Activated naive CD4-positive, alpha-beta T cell treated with anti-CD3 and anti-CD28 coated beads, Interleukin-2, amount 50 U/mL, for 72 hours (primary cell): Measurements from ENCODE around the gene SLC2A10. TPM values are rescaled to one million over a fixed set of nuclear protein-coding genes. Genes with fewer than 3 reads are reported as not detected.

Experiments
- ATAC-seq, 2 donors: fragments of 150-1000 bp; cut with Tn5 transposase; 2 replicates each; pipeline ENCODE4 v1.10.0; 2021; ENCODE audit warnings: mild to moderate bottlenecking in 2 of 2, moderate library complexity in 2 of 2
- DNase-seq, 2 donors: peaks; one replicate each; pipeline ENCODE4 v3.0.0; 2021 to 2022; ENCODE audit warnings: low spot score in 2 of 2
- H3K27ac Mint-ChIP-seq, 2 donors: one replicate each; pipeline ENCODE4 v1.8.0; 2022; ENCODE audit warnings: mild to moderate bottlenecking in 2 of 2, mixed read lengths in 2 of 2
- H3K36me3 Mint-ChIP-seq, 2 donors: one replicate each; pipeline ENCODE4 v1.8.0; 2022; ENCODE audit warnings: mixed read lengths in 2 of 2
- H3K9me3 Mint-ChIP-seq, 2 donors: one replicate each; pipeline ENCODE4 v1.8.0; 2022; ENCODE audit warnings: mixed read lengths in 2 of 2
- total RNA-seq, 2 donors: library from RNA; stranded (reverse); gene quantifications; one replicate each; pipeline ENCODE4 v1.2.3, GENCODE V29; 2022

SLC2A10 gene
- total RNA-seq, 2 donors from 2014 or later, result 0.06 TPM; not detected in 1

DNA sequence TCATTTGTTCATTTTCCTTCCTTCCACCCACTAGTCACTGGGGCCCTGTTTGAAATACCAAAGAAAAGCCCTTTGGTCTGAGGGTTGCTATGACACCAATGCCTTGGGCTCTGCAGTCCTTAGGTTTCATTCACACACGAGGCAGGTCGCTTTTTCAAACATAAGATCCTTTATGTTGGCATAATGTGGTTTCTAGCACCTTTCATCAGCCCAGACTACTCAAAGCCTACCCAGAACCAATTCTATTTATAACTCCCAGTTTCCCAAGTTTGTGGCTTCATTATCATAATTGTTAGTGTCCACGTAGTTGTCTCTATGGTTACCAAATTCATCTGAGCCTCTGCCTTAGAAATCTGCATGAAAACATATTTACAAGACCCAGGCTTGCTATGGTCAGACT lies 13.6 kb upstream of the SLC2A10 start:
- Mint-ChIP-seq H3K36me3 (no peaks in the 10 kb centered on the region), H3K9me3 (peaks cover 0 to 4% of the 10 kb centered on the region in 2 donors), H3K27ac (no peak overlapping the region)
- no peak for DNase-seq
- peak in 1 of 2 donors; percentile 70 for ATAC-seq

DNA sequence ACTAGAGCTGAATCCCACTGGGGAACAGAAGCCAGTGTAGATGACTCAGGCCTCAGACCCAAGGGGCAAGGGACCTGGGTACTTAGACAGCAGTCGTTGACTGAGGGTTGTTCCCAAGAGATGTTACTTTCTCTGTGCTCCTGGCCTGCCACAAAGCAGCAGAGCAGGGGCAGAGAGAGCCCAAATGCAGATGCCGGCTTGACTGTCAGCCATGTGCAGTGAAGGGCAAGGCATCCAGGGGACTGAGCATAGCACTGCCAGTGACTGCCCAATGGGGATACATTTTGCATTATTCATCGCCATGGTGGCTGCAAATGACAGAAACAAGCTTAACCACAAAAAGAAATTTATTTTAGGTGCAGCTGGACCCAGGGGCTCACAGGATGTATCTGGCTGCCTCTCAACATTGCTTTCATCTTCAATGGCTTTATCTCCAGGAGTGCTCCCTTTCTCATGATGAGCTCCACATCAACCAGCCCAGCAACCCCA lies 12.6 kb upstream of the SLC2A10 start:
- H3K36me3 Mint-ChIP-seq, result no peaks in the 10 kb centered on the region
- no peaks in the 10 kb centered on the region for H3K9me3 Mint-ChIP-seq

DNA sequence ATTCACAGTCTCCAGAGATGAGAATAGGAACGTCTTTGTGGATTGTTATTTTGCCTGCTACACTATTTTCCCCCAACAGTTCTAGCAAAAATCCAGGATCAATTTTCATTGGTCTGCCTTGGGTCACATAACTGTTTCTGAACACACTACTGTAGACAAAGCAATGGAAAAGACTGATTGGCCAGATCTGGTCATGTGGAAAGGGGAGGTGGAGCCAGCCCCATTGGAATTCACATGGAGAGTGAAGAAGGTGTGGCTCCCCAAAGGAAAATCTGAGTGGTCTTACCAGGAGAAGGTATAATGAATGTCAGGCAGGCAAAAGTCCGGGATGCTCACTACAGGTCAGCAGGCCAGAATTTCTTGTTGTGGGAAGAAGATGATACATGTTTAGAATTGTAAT lies 10.7 kb upstream of the SLC2A10 start:
- no peak for DNase-seq
- Mint-ChIP-seq H3K9me3 (no peaks in the 10 kb centered on the region), H3K27ac (no peak overlapping the region), H3K36me3 (no peaks in the 10 kb centered on the region)
- no peak for ATAC-seq

More for the DNA sequence above, 12.6 kb upstream of the SLC2A10 start:
- H3K27ac Mint-ChIP-seq, result no peak overlapping the region
- ATAC-seq (no peak), DNase-seq (no peak)

DNA sequence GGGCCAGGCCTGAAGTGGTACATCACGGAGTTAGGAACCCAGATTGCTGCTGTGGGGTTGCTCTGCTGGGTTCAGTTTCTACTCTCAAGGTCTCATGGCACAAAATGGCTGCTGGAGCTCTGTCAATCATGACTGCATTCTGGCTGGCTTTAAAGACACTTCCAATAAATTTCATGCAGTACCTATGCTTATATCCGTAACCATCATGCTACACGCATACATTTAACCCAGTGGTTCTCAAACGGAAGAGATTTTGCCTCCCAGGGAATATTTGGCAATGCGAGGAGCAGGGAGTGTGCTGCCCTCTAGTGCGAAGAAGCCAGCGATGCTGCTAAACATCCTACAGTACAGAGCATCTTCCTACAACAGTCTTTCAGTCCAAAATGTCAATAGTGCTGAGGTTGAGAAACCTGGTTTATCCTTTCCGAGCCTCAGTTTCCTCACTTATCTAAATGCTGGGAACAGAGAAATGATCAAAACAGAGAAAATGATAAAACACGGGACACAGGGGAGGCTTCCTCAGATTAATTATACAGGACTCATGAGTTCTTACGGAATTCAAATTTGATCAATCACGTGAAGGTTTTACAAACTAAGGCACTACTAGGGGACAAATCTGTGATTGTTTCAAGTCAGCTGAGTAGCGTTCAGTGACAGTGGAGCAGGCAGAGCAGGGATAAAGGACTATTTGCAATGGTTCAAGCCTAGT lies 9.6 kb upstream of the SLC2A10 start:
- ATAC-seq, result peak in 1 of 2 donors; percentile 52
- H3K36me3 Mint-ChIP-seq, result no peaks in the 10 kb centered on the region
- DNase-seq, result no peak
- H3K27ac Mint-ChIP-seq, result no peak overlapping the region
- H3K9me3 Mint-ChIP-seq, result no peaks in the 10 kb centered on the region

DNA sequence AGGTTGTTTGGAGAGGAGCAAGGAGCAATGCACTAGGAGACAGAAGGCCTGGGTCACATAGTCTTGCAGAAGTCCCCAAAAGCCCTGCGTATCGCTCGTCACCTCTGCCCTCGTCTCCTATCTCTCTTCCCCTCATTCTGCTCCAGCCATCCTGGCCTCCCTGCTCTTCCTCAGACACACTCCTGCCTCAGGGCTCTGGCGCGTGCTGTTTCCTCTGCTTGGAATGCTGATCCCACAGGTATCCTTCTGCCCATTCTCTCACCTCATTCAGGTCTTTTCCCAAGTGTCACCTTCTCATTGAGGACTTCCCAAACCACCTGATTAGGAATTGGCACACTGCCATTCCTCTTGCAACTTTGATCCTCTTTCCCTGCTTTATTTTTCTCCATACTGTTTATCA lies 9.0 kb upstream of the SLC2A10 start:
- ATAC-seq (no peak), DNase-seq (no peak)
- H3K9me3 Mint-ChIP-seq, result no peaks in the 10 kb centered on the region
- no peaks in the 10 kb centered on the region for H3K36me3 Mint-ChIP-seq
- H3K27ac Mint-ChIP-seq, result no peak overlapping the region

DNA sequence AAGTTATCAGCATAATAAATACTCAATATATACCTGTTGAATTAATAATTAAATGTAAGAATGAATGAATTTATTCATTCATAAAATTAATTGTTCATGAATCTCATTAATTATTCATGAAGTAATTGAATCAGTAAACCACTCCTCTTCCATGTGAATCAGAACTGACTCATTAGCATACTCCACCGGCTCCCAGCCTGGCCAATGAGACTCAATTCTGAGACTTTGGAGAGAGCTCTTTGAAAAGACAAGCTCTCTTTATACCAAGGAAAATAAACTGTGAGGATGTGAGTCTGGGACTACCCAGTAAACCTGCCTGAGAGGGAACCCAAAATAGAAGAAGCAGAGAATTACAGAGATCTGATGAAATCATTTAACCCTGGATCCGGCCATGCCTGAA lies 8.4 kb upstream of the SLC2A10 start:
- Mint-ChIP-seq H3K27ac (no peak overlapping the region), H3K36me3 (no peaks in the 10 kb centered on the region), H3K9me3 (no peaks in the 10 kb centered on the region)
- ATAC-seq (no peak), DNase-seq (no peak)

DNA sequence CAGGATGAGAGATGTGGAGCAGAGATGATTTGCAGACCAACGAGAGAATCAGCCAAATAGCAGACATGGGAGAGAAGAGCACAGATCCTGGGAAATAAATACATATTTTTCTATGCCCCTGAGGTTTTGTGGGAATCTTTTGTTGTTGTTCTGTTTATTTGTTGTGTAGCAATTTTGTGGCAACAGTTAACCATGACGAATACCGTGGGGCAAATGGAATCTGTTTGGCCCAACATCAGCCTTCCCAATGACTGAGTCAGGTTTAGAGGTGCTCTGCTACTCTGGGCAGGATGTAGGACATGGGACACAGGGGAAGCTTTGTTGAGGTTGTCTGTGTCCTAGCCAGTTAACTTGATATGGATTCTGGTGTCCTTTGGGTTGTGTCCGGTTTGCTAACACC lies 7.9 kb upstream of the SLC2A10 start:
- Mint-ChIP-seq H3K36me3 (peaks cover 0 to 5% of the 10 kb centered on the region in 2 donors), H3K9me3 (peaks cover 0 to 2% of the 10 kb centered on the region in 2 donors), H3K27ac (no peak overlapping the region)
- DNase-seq (no peak), ATAC-seq (no peak)

DNA sequence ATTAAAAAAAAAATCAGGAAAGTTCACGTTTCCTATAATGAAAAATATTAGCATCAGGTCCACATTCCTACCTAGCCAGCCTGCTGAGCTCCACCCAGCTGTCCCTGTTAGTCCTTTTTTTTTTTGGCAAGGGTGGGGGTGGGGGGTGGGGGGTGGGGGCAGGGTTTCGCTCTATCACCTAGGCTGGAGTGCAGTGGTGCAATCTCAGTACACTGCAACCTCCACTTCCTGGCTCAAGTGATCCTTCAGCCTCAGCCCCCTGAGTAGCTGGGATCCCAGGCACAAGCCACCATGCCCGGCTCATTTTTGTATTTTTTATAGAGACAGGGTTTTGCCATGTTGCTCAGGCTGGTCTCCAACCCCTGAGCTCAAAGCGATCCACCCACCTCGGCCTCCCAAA lies 7.5 kb upstream of the SLC2A10 start:
- ATAC-seq (no peak), DNase-seq (no peak)
- H3K36me3 Mint-ChIP-seq, result peaks cover 0 to 8% of the 10 kb centered on the region in 2 donors
- peaks cover 0 to 3% of the 10 kb centered on the region in 2 donors for H3K9me3 Mint-ChIP-seq
- no peak overlapping the region for H3K27ac Mint-ChIP-seq

DNA sequence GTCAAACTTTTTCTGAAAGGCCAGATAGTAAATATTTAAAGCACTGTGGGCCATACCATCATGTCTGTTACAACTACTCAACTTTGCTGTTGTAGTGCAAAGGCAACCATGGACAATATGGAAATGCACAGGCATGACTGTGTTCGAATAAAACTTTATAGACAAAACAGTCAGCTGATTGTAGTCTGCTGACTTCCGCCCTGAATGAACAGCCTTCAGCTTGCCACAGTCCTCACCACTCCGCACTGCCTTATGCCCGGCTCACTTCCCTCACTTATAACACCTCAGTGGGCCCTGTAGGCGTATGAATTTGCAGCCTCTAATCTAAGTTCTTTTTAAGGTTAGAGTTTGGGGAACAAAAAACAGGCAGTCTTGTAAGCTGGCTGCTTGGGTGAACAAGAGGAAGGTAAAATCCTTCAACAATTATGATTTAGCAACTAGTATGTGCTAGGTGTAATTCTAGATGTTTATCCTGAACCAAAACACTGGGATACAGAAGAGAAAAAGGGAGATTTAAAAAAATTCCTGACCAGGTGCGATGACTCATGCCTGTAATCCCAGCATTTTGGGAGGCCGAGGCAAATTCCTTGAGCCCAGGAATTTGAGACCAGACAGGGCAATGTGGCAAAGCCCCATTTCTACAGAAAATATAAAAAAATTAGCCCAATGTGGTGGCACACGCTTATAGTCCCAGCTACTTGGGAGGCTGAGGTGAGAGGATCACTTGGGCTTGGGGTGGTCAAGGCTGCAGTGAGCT lies 6.8 kb upstream of the SLC2A10 start:
- H3K36me3 Mint-ChIP-seq, result peaks cover 0 to 8% of the 10 kb centered on the region in 2 donors
- DNase-seq (no peak), ATAC-seq (no peak)
- H3K27ac Mint-ChIP-seq, result no peak overlapping the region
- peaks cover 0 to 3% of the 10 kb centered on the region in 2 donors for H3K9me3 Mint-ChIP-seq

DNA sequence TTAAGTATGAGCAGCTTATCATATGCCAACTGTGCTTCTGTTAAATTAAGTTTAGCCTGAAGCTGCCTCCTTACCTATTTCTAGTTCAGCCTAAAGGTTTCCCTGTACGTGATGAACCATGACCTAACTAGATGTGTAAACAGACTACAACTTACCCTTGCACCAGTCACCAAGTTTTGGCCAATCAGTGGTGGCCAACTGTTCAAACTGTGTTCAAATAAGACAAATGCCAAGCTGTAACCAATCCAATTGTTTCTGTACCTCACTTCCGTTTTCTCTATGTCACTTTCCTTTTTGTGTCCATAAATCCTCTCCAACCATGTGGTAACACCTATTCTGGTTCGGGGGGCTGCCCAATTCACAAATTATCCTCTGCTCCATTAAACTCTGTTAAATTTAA lies 6.0 kb upstream of the SLC2A10 start:
- Mint-ChIP-seq H3K36me3 (peaks cover 0 to 8% of the 10 kb centered on the region in 2 donors), H3K9me3 (peaks cover 0 to 3% of the 10 kb centered on the region in 2 donors), H3K27ac (no peak overlapping the region)
- no peak for ATAC-seq
- DNase-seq, result no peak

DNA sequence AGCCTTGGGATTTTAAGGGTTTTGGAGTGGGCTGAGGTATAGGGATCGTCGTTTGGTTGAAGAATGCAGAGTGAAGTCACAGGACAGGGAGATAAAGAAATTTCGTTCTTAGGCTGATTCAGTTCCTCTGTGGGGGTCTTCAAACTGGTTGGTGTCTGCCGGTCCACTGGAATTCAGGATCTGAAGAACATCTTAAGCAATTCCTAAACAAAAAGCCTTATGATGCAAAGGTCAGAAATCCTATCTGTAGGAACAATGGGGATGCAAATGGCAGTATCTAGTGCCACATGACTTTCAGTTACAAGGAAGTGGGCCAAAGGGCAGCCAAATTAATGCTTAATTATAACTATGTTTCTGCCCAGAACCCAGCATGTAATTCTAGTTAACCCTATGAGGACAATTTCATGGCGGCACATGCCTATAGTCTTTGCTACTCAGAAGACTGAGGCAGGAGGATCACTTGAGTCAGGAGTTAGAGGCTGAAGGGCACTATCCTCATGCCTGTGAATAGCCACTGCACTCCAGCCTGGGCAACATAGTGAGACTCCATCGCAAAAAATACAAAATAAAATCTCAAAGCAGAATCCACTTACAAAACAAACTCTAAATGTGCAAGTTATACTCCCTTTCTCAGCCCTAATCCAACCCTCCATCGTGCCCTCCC lies 4.6 kb upstream of the SLC2A10 start:
- ATAC-seq, result no peak
- H3K9me3 Mint-ChIP-seq, result peaks cover 0 to 3% of the 10 kb centered on the region in 2 donors
- DNase-seq, result no peak
- peaks cover 6 to 8% of the 10 kb centered on the region in 2 donors for H3K36me3 Mint-ChIP-seq
- no peak overlapping the region for H3K27ac Mint-ChIP-seq

DNA sequence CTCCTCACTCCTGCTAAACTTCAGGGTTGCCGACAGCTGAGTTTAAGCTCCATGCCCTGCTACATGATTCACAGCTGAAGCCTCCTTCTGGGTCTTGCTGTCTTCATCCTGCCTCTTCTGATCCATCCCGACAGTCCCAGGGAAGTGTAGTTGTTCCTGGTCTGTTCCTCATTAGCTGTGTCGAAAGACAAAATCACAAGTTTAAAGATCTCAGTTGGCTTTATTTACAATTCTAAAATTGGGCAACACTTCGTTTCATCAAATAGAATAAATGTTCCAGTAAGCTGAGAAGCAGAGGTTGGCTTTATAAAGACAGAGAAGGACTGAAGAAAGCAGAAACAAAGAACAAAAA lies 4.1 kb upstream of the SLC2A10 start:
- Mint-ChIP-seq H3K9me3 (peaks cover 0 to 3% of the 10 kb centered on the region in 2 donors), H3K27ac (no peak overlapping the region), H3K36me3 (peaks cover 6 to 8% of the 10 kb centered on the region in 2 donors)
- no peak for ATAC-seq
- no peak for DNase-seq

DNA sequence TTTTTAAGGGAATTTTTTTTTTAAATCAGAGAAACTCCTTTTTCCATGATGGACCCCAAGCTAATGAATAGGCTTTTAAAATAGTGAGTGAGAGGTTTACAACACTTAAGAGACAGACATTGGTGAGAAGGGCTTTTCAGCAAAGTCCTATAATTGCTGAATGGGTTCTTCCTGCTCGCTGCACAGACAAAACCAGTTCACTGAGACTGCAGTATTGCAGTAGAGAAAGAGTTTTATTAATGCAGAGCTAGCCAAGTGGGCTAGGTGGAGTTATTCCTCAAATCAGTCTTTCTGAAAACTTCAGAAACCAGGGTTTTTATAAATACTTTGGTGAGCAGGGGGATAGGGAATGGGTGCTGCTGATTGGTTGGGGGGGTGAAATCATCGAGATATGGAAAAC lies 3.2 kb upstream of the SLC2A10 start:
- peaks cover 0 to 3% of the 10 kb centered on the region in 2 donors for H3K9me3 Mint-ChIP-seq
- no peak for DNase-seq
- peaks cover 6 to 8% of the 10 kb centered on the region in 2 donors for H3K36me3 Mint-ChIP-seq
- no peak overlapping the region for H3K27ac Mint-ChIP-seq
- no peak for ATAC-seq

DNA sequence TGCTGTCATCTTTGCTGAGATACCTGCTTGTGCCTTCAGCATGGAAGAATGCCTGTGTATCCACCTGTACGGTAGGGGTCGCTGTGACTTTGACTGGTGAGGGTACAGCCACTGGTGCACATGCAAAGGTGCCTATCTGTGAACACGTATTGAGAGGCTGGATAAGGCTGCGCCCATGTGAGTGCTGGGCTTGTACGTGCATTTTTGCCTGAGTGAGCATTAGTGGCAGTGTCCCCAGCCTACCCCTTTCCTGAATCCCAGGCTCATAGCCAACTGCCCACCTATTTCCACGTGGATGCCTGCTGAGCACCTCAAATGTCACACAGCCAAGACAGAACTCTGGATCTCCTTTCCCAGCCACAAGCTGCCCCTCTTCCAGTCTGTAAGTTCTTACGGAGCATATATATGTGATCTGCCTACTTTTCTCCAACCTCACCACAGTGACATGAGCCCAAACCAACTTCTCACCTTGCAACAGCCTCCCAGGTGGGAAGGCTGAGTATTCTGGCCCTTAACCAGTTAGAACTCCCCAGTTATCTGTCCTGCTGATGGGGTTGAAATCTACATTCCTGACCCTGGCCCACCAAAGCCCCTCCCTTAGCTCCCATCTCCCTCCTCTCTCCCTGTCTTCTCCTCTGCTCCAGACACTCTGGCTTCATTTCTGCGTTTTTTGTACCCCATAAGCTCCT lies 1.1 kb upstream of the SLC2A10 start:
- H3K27ac Mint-ChIP-seq, result no peak overlapping the region

DNA sequence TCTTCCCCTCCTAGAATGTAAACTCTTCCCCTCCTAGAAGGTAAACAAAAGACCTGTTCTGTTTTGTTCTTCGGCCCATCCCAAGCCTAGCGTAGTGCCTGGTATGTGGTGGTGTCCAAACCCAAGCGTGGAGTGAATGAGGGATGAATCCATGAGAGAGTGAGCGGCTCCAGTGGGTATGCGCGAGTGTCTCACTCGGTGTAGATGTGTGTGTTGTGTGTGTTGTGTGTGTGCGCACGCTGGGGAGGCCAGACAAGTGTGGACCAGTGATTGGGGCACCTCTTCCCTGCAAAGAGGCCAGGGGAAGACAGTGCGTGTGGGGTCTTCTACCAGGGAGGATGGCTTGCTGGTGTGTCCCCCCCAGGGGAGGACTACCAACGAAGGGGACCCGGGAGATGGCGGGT lies 392 bp upstream of the SLC2A10 start:
- peaks cover 6 to 8% of the 10 kb centered on the region in 2 donors for H3K36me3 Mint-ChIP-seq
- peak overlapping the region in 1 of 2 donors; percentile 19 for H3K27ac Mint-ChIP-seq
- H3K9me3 Mint-ChIP-seq, result peaks cover 0 to 3% of the 10 kb centered on the region in 2 donors
- DNase-seq (no peak), ATAC-seq (no peak)

More for the DNA sequence above, 1.1 kb upstream of the SLC2A10 start:
- ATAC-seq, result no peak
- Mint-ChIP-seq H3K36me3 (peaks cover 6 to 8% of the 10 kb centered on the region in 2 donors), H3K9me3 (peaks cover 0 to 3% of the 10 kb centered on the region in 2 donors)
- no peak for DNase-seq

DNA sequence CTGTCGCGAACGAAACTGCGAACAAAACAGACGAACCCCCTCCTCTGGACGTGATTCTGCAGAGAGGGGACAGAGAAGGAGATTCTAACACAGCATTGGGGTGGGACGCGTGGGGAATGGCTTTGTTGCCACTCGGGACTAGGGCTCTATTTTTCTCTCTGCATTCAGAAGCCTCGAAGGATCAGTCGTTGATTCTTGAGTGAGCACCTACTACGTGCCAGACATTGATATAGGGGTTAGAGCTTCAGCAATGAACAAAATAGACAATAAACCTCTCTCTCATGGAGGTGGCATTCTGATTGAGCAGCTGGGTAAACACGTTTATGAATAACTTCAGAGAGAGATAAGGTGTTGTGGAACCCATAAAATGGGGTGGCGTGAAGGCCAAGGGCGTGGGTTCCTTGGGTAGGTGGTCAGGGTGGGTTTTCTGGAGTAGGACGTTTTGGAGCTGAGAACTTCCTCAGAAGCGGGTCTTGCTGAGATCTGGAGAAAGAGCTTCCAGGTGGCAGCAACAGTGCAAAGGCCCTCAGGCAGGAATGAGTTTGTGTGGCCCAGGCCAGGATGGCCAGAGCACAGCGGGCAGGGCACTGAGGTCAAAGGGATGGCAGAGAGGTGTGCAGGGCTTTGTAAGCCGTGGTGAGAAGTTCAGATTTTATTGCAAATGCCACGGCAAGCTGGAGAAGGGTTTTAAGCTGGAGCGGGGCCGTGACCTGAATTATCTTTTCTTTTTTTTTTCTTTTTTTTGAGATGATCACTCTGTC lies 884 bp downstream of the SLC2A10 start:
- no peak for DNase-seq
- ATAC-seq, result no peak
- peaks cover 6 to 8% of the 10 kb centered on the region in 2 donors for H3K36me3 Mint-ChIP-seq
- no peak overlapping the region for H3K27ac Mint-ChIP-seq
- peaks cover 0 to 3% of the 10 kb centered on the region in 2 donors for H3K9me3 Mint-ChIP-seq
